ENCODE results near the gene CYP3A4. TPM values are rescaled to one million over a fixed set of nuclear protein-coding genes. Genes with fewer than 3 reads are reported as not detected.
"Not testable (repeated sequence)": the region's sequence is repeated elsewhere in the genome, so short reads cannot be mapped to it uniquely, and the experiment has no call there.

Gene CYP3A4
- total RNA-seq, 1 donor from 2014 or later = not detected

DNA sequence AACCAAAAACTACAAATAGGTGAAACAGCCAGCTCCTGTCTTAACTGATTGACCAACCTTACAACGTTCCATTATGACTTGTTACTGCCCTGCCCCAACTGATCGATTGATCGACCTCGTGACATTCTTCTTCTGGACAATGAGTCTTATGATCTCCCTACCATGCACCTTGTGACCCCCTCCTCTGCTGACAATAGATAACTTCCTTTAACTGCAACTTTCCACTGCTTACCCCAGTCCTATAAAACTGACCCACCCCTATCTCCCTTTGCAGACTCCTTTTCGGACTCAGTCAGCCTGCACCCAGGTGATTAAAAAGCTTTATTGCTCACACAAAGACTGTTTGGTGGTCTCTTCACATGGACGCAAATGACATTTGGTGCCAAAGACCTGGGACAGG is 60.8 kb downstream of the CYP3A4 start:
- not testable (repeated sequence) for DNase-seq (ENCODE audit: low spot score)

GRCh38 chr7:99720800-99721595 is 63.0 kb downstream of the CYP3A4 start:
- DNase-seq (ENCODE audit: low spot score) = no peak

DNA sequence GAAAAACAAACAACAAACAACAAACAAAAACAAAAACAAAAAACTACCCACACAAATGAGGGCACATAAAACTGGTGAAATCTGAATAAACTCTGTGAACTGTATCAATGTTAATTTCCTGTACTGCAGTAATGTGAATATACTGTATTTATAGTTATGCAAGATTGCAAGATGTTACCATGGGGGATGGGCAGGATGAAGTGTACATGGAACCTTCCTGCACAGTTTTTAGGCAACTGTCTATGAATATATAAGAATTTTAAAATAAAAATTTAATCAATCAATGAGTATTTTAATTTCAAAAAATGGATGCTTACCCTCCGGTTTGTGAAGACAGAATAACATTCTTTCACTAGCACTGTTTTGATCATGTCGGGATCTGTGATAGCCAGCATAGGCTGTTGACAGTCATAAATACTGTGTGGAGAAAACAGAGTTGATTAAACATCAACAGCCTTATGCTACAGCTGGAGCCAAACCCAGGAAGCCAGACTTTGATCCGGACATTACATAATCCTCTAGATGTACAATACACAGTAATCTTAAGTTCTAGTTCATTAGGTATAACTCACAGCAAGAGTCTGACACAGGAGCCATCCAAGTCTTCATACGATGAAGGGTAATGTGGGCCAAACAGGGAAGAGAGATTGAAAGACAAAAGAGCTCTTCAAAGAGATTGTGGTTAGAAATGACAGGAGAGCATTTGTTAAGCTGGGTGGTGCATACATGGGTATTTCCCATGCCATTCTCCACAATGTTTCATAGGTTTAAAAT is 63.8 kb downstream of the CYP3A4 start:
- DNase-seq (ENCODE audit: low spot score) = no peak

DNA sequence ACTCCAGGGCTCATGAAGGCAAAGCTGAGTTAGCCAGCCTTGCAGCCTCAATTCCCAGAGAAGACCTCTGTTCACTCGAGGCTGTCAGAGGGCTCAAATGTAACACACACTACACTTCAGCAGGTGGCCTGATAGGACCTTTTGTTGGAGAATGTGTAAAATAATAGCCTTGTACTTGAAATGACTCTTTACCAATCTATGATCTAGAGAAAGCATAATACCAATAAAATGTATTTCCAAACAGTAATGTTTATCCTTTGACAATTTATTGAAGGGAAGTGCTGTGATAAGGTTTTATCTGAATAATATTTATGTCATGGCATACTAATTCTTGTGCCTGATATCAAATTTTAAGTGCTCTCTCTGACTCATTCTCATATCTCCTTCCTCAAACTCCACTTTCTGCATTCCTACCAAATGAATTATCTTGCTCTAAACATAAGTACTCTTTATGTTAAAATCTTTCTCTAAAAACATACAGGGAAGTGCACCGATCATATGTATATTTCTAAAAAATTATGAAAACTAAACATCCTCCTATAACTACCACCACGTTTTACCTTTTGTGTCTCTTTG is 69.9 kb downstream of the CYP3A4 start:
- no peak for DNase-seq (ENCODE audit: low spot score)

GRCh38 chr7:99709838-99710578 is 74.0 kb downstream of the CYP3A4 start:
- no peak for DNase-seq (ENCODE audit: low spot score)

- DNase-seq (ENCODE audit: low spot score) = no peak
Observed at GRCh38 chr7:99709260-99709659, 74.7 kb downstream of the CYP3A4 start.

DNA sequence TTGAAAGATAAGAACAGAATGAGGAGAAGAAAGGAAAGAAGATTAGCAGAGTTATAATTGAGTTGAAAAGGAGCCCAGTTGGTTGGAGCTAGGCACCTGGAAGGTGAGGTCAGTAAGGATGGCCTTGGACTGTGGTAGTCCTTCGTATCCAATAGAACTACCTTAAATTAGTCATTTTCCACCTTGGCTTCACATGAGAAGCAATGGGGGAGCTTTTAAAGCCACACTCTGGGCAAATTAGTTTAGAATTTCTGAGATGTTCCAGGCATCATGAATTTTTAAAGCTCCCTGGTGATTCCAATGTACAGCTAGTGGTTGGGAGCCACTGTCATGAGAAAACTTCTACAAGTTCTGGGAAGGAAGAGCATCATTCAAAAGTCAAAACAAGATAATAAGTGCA is 76.9 kb downstream of the CYP3A4 start:
- DNase-seq (ENCODE audit: low spot score) = no peak

Other genes starting within 250 kb of the CYP3A4 start
- gene FAM200A, start 232.1 kb downstream of the CYP3A4 start, total RNA-seq = 8.7 TPM
- gene ZNF655, start 225.5 kb downstream of the CYP3A4 start, total RNA-seq = 96.5 TPM
- 2.9 TPM for gene TMEM225B, start 185.9 kb downstream of the CYP3A4 start, total RNA-seq
- gene ZSCAN25, start 167.2 kb downstream of the CYP3A4 start, total RNA-seq = 23.1 TPM
- 104 TPM for gene CYP3A5, start 104.2 kb downstream of the CYP3A4 start, total RNA-seq
- gene CYP3A7, start 49.0 kb downstream of the CYP3A4 start, total RNA-seq = 0.75 TPM
- gene CYP3A43, start 43.8 kb upstream of the CYP3A4 start, total RNA-seq = 0.75 TPM
- not detected for gene OR2AE1, start 92.8 kb upstream of the CYP3A4 start, total RNA-seq
- 36.3 TPM for gene TRIM4, start 135.3 kb upstream of the CYP3A4 start, total RNA-seq
- gene GJC3, start 145.4 kb upstream of the CYP3A4 start, total RNA-seq = not detected
- gene AZGP1, start 191.8 kb upstream of the CYP3A4 start, total RNA-seq = 6.2 TPM
- gene ZKSCAN1, start 231.4 kb upstream of the CYP3A4 start, total RNA-seq = 105 TPM